SIG-M5 treated with dmso at 0.1 percent for 504 hours (cell line): ENCODE results near the gene CPAMD8.

ENCODE experiments used
- DNase-seq: peaks from one replicate; lab custom pipeline; 2025; ENCODE audit not compliant: unreplicated experiment; lab: John Stamatoyannopoulos, UW

CPAMD8 gene

DNA sequence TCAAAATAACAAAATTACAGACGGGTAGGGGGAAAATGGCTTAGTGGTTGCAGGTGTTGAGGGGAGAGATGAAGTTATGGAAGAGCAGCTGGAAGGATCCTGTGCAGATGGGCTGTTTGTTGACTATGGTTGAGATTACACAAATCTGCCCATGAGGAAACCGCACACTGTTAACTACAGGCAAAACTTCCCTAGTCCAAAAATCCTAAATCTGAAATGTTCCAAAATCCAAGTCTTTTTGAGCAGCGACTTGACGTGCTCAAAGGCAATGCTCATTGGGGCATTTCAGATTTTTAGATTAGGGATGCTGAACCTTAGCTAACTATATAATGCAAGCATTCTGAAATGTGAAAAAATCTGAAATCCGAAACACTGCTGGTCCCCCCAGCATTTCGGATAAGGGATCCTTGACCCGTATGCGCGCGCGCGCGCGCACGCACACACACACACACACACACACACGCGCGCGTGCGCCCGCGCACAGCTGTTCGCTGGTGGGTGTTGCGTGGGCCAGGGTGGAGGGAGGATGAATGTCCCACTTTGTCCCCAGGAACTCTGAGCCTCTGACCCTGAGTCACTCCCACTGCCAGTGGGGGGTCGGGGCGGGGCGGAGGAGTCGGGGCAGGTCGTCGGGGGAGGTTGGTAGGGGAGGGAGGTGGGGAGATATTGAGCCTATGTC, 131.0 kb downstream of the CPAMD8 start:
- DNase-seq: no peak

DNA sequence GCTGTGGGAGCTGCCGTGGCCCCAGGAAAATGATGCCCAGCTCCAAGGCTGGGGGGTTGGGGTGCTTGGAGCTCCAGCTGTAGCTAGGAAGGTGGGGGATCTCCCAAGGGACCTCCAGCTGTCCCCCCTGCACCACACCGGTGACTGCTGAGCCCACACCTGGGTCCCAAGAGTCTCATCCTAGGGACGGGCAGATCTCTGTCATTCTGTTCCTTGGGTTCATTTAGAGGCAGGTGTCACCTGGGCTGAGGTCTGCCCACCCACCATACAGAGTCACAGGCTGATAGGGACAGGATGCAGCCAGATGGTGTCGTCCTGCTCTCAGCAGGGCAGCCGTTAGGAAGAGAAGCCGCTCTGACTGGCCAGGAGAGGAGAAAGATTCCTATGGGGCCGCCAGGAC, 132.5 kb downstream of the CPAMD8 start:
- no peak for DNase-seq

DNA sequence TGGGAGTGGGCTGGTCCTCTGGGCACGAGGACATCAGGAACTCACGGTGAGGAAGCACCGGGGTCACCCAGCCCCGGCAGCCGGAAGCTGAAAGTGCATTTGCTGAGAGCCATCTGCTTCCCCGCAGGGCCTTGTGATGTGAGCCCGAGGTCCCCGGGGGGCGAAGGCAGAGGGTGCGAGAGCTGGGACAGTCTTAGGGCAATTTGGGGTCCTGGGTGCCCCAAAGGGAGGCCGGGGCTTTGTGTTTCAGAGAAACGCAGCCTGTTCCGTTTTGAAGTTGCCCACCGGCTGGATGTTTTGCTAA, 133.0 kb downstream of the CPAMD8 start:
- DNase-seq: no peak

DNA sequence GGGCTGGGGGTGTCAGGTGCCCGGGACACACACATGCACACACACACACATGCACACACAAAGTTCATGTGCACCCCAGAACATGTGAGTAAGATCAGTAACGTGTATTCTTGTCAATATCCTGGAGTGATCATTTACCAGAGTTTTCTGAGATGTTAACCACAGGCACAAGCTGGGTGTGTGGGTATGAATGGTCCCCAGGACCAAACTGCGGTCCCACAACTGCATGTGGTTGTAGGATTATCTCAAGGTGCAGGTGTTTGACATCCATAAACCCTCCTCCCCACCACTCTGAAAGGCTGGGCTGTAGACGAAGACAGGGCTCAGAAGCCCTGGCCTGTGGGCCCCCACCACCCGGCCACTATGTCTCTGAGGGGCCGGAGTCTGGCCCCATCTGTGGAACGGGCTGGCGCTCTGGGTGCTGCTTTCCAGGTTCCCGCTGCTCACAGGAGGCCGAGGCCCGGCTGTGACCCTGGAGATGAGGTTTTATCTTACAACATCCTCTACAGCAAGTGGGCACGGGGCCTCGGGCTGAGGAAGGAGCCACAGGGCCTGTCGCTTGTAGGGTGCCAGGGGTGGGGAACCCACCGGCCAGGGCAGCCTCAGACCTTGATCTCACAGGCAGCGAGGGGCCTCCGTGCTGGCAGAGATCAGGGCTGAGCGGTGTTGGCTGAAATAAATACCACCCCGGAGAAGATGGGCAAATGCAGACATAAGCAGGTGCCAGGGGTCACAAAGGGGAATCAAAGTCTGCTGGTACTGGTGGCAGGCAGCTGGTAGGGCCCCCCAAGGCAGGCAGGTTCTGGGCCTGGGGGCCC, 133.5 kb downstream of the CPAMD8 start:
- no peak for DNase-seq

DNA sequence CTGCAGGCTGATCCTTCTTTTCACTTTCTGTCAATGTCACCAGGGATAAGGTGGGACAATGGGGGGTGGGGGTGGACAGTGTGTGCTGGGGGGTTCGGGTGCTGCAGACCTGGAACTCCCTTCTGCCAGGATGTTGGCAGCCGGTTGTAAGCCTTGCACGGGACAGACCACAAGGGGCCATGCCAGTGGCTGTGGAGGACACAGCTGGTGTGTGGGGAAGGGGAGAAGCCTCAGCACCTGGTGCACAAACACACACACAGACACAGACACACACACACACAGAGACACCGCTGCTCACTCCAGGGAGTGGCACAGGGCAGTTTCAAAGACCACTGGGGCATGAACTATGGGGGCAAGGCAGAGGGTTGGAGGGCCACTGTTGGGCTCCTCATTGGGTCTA, 134.2 kb downstream of the CPAMD8 start:
- DNase-seq: no peak

DNA sequence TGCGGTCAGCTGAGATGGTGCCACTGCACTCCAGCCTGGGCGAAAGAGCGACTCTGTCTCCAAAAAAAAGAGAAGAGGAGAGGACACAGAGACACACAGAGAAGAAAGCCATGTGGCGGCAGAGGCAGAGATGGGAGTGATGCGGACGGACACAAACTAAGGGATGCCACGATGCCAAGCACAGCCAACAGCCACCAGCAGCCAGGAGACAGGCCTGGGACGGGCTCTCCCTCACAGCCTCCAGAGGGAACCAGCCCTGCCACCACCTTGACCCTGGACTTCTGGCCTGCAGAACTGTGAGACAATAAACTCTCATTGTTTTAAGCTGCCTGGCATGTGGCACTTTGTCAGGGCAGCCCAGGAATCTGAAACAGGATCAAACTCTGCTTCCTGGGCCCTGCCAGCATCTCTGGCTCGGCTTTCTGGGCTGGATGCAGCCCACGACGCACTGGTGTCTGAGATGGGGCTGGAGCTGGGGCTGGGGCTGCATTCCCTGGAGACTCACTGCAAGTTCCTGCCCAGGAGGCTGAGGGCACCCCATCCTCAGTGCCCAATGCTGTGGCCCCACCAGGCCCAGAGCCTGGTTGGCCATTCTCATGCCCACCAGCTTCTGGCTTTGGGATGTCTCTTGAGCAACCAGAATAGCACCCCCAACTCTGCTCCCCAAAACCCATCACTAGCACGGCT, 134.8 kb downstream of the CPAMD8 start:
- DNase-seq: no peak

DNA sequence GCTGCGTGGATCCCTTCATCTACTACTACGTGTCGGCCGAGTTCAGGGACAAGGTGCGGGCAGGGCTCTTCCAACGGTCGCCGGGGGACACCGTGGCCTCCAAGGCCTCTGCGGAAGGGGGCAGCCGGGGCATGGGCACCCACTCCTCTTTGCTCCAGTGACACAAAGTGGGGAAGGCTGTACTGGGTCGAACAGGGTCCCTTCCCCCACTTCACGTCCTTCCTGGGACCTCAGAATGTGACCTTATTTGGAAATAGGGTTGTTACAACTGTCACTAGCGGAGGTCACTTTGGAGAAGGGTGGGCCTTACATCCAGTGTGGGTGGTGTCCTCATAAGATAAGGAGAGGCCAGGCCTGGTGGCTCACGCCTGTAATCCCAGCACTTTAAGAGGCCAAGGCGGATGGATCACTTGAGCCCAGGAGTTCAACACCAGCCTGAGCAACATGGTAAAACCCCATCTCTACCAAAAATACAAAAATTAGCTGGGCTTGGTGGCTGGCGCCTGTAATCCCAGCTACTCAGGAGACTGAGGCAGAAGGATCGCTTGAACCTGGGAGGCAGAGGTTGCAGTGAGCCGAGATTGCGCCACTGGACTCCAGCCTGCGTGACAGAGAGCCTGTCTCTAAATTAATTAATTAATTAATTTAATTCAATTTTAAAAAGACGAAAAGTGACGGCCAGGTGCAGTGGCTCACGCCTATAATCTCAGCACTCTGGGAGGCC, 136.0 kb downstream of the CPAMD8 start:
- DNase-seq: no peak

DNA sequence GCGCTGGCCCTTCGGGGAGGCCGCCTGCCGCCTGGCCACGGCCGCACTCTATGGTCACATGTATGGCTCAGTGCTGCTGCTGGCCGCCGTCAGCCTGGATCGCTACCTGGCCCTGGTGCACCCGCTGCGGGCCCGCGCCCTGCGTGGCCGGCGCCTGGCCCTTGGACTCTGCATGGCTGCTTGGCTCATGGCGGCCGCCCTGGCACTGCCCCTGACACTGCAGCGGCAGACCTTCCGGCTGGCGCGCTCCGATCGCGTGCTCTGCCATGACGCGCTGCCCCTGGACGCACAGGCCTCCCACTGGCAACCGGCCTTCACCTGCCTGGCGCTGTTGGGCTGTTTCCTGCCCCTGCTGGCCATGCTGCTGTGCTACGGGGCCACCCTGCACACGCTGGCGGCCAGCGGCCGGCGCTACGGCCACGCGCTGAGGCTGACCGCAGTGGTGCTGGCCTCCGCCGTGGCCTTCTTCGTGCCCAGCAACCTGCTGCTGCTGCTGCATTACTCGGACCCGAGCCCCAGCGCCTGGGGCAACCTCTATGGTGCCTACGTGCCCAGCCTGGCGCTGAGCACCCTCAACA, 136.6 kb downstream of the CPAMD8 start:
- DNase-seq: no peak

DNA sequence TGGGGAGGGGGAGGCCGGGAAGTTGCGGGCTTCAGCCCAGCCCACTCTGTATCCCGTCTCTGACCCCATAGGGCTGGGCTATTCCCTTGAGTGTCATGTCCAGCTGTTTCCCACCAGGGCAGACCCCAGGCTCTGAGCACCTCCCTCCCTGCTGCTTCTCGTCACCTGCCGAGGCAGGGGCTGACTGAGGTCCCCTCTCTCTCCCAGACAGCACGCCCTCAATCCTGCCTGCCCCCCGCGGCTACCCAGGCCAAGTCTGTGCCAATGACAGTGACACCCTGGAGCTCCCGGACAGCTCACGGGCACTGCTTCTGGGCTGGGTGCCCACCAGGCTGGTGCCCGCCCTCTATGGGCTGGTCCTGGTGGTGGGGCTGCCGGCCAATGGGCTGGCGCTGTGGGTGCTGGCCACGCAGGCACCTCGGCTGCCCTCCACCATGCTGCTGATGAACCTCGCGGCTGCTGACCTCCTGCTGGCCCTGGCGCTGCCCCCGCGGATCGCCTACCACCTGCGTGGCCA, 137.2 kb downstream of the CPAMD8 start:
- no peak for DNase-seq

DNA sequence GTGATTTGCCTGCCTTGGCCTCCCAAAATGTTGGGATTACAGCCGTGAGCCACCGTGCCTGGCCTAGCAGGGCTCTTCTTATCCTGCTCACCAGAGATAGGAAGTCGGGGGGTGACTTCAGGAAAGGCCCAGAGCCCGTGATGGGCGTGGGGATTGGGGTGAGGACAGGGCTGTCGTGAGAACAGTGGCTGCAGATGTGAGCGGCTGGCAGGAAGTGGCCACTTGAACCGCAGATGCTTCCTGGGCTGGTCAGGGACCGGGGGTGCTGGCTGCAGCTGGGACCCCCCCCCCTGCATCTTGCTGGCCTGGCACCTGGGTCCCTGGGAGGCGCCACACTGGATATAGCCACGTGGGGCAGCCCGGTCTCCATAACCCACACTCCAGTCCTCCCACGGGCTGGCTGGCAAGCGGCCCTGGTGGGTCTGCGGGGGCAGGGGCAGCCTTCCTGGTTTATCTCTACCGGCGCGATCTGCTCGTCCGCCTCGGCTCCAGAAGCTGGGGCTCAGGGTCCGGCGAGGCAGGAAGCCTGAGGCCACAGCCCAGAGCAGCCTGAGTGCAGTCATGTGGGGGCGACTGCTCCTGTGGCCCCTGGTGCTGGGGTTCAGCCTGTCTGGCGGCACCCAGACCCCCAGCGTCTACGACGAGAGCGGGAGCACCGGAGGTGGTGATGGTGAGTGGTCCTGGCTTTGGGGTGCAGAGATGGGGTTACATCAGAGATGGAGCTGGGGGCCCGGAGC, 137.8 kb downstream of the CPAMD8 start, which contains the start of gene F2RL3:
Gene F2RL3, plus strand, starts transcription at position 371 of the 737 bp plus-strand sequence. Its CDS starts 191 bp downstream, at position 562.
- DNase-seq: no peak

DNA sequence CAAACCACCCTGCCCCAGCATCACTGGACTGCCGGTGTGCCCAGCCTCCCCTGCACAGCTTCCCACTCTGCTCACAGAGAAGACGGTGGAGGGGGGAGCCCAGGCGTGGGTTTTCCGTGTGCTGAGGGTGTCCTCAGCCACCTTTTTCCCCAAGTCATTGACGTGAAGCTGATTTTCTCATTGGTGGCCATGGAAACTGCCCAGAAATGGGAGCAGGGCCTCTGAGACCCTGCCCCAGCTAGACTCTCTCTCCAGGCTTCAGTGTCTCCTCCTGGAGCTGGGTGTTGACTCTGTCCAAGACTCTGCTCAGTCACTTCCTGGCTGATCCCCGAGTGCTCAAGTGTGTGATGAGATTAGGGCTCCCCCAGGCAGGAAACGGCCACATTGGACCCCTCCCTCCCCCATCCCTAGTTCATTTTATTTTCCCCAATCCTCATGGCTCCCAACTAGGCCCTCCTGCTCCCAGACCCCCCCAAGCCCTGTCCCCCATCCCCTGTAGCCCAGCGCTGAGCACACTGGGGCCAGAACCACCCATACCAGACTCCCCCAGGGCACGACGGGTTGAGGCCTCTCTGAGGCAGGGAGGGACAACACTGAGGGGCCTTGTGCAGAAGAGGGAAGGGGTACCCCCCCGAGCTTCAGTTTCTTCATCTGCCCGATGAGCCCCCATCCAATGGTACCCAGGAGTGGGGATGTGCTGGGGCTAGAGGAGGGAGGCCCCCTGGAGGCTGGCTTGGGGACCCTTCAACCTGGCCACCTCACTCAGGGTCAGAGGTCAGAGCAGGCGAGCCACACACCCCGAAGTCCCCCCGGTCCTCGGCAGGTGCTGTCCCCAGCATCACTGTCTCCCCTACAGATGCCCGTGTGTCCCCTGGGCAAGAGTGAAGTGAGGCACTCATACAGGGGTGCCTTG, 139.0 kb downstream of the CPAMD8 start:
- no peak for DNase-seq

DNA sequence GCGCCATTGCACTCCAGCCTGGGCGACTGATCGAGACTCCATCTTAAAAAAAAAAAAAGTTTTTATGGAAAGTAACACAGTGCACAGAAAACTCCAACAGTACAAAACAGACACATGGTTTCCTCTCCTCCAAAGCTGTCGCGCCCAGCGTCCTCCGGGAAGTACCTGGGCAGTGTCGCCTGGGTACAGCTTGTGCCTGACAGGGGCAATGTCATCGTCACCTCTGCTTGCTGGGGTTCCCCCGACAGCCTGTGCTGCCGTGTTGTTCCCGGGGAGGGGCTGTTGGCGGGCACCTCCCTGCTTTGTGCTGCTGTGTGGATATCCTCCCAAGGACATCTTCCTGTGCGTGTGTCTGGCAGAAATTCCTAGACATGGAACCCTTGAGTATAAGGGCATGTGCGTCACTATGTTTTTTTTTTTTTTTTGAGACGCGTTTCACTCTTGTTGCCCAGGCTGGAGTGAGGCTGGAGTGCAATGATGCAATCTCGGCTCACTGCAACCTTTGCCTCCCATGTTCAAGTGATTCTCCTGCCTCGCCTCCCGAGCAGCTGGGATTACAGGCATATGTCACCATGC, 140.2 kb downstream of the CPAMD8 start:
- DNase-seq: no peak

DNA sequence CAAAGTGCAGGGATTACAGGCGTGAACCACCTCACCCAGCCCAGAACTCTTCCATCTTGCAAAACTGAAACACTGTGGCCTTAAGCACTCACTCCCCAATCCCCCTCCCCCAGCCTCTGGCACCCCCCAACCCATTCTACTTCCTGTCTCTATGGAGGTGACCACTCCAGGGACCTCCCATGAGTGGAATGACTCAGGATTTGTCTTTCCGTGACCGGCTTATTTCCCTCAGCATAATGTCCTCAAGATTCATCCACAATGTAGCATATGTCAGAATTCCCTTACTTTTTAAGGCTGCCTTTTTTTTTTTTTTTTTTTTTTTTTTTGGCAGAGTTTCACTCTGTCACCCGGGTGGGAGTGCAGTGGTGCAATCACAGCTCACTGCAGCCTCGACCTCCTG, 141.4 kb downstream of the CPAMD8 start:
- no peak for DNase-seq

DNA sequence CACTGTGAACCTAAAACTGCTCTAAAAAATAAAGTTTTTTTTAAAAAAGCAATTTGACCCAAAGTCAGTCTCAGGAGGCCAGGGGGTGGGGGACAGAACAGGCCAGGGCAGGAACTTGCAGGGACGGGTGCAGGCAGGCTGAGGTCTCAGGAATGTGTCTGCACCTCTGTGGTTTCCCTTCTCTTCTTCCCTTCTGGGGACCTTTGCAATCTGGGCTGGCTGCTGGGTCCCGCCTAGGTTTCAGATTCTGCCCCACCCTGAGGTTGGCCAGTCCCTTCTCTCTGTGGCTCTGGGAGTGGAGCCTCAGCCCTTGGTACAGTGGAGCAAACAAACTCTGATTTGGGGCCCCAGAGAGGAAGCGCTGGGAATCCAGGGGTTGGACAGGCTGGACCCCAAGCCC, 143.1 kb downstream of the CPAMD8 start:
- DNase-seq: no peak

DNA sequence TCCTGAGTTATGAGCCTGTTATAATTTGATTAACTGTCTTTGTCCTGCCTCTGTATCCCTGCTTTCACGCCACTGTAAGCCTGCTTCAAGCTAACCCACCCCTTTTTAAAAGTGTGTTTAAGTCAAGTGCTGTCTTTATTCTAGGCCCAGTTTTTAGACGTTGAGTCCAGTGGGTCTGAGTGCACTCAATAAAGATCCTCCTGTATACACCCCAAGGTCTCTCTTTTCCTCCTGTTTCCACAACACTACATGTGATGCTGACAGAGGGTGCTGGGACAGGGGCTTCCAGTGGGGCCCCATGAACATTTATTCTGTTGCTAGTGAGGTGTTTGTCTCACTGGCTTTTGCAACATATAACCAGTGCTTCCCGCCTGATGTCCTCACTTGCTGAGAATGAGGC, 144.5 kb downstream of the CPAMD8 start:
- no peak for DNase-seq

DNA sequence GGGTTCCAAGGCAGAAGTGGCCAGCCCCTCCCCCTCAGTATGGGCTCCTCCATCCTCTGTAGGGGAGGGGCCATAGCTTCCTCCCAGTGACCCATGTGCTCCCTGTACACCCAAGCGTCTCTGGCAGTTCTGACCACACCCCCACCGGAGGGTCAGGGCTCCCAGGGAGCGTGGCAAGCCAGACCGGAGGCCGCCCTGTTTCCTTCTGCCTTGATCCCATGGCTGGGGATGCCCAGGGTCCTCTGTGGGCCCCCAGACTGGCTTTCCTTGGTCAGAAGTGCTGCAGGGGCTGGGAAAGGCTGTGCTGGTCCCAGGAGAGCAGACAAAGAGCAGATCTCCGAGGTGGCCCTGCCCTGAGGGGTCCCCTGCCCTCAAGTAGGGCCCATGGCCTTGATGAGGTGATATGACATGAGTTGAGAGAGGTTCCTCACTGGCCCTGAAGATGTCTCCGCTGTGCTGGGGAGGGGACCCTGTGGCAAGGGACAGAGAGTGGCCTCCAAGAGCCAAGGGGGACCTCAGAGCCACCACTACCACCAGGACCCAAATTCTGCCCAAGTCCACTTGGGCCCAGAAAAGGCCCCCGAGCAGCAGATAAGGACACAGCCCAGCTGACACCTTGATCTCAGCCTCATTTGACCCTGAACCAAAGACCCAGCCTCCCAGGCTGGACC, 145.6 kb downstream of the CPAMD8 start:
- no peak for DNase-seq

DNA sequence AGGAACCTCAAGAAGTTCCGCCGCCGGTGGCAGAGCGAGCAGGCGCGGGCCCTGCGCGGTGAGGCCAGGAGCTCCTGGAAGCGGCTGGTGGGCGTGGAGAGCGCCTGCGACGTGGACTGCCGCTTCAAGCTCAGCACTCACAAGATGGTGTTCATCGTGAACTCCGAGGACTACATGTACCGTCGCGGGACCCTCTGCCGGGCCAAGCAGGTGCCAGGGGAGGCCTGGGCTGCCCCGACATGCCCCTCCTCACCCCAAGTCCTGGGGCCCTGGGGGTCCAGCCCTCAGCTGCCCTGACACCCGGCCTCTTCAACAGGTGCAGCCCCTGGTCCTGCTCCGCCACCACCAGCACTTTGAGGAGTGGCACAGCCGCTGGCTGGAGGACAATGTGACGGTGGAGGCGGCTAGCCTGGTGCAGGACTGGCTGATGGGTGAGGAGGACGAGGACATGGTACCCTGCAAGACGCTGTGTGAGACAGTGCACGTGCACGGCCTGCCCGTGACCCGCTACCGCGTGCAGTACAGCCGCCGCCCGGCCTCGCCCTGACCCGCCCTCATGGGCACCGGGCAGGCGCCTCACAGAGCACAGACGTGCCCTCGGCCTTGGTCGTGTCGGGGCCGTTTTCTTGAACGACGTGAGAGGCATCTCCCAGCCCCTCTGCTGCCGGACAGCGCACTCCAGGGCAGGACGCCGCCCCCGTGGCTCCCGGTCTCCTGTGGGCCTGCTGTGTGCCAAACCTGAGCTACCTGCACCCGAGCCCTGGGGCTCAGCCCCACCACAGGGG, 148.2 kb downstream of the CPAMD8 start:
- DNase-seq: no peak

DNA sequence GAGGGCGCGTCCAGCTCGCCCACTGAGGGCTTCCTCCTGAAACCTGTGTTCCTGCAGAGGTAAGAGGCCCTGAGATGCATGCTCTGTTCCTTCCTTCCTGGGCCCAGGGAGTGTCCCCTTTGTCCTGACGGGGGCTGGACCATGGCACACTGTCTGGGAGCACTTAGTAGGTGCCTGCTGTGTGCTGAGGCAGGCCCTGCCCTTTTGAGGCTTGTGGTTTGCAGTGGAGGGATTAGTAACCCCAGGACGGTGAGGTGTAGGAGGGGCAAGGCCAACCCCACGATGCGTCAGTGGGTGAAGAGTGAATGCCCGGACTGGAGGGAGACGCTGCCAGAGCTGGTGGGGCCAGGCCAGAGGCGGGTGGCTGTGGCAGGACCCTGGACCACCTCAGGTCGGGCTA, 149.0 kb downstream of the CPAMD8 start:
- DNase-seq: no peak
